Coronary artery (tissue), 2 donors: Measurements from ENCODE around the gene C15orf39.

Experiments used
- DNase-seq: peaks from one replicate; pipeline ENCODE4 v3.0.0-alpha.2; 2017; ENCODE audit warnings: low spot score
- H3K27ac ChIP-seq, 2 donors: fragments of 200-600 bp; sonication (generic); one replicate each; pipeline ENCODE4 v1.5.1; 2016 to 2019
- H3K4me3 ChIP-seq: fragments of 200-600 bp; sonication (generic); 2 replicates; pipeline ENCODE4 v1.5.1; 2016; ENCODE audit warnings: mild to moderate bottlenecking, moderate library complexity
- CTCF ChIP-seq: fragments of 200-600 bp; sonication (generic); IDR thresholded peaks from one replicate; pipeline ENCODE4 v1.5.1; 2019; ENCODE audit warnings: antibody characterized with exemption

C15orf39 gene

GRCh38 chr15:75167588-75168350 is 33.9 kb upstream of the C15orf39 start:
- no peak overlapping the region for H3K4me3 ChIP-seq
- no peak overlapping the region for H3K27ac ChIP-seq
- peak; percentile 64 for DNase-seq
- no peak for TF ChIP-seq CTCF

GRCh38 chr15:75168374-75168773 is 33.3 kb upstream of the C15orf39 start:
- TF ChIP-seq CTCF: no peak
- Histone ChIP-seq H3K4me3 (no peak overlapping the region), H3K27ac (no peak overlapping the region)
- no peak for DNase-seq

- Histone ChIP-seq H3K27ac (no peak overlapping the region), H3K4me3 (no peak overlapping the region)
- no peak for TF ChIP-seq CTCF
- no peak for DNase-seq
These were observed 31.5 kb upstream of the C15orf39 start for GRCh38 chr15:75170203-75170602.

- DNase-seq: no peak
- Histone ChIP-seq H3K27ac (peak overlapping the region in 1 of 2 donors; percentile 2), H3K4me3 (no peak overlapping the region)
- TF ChIP-seq CTCF: no peak
These were observed 30.9 kb upstream of the C15orf39 start for GRCh38 chr15:75170711-75171341.

- peak overlapping the region in 1 of 2 donors; percentile 2 for H3K27ac ChIP-seq
- no peak for DNase-seq
These were observed 30.3 kb upstream of the C15orf39 start for GRCh38 chr15:75171408-75171807.

GRCh38 chr15:75172284-75172820 is 29.3 kb upstream of the C15orf39 start:
- no peak for TF ChIP-seq CTCF

More at GRCh38 chr15:75171408-75171807, 30.3 kb upstream of the C15orf39 start:
- no peak for TF ChIP-seq CTCF
- no peak overlapping the region for H3K4me3 ChIP-seq

More at GRCh38 chr15:75172284-75172820, 29.3 kb upstream of the C15orf39 start:
- DNase-seq: no peak
- H3K4me3 ChIP-seq: no peak overlapping the region
- H3K27ac ChIP-seq: no peak overlapping the region
